Left lung (tissue), 10 donors: ENCODE measurements around the gene DIO2. TPM values are rescaled to one million over a fixed set of nuclear protein-coding genes. Genes with fewer than 3 reads are reported as not detected.
A peak's percentile ranks its signal among the peaks of the same experiment; 100 is the strongest.

Experiments used
- ATAC-seq: fragments of 200-7000 bp; cut with Tn5 transposase; one replicate; pipeline ENCODE4 v1.9.1; 2020; ENCODE audit warnings: moderate library complexity
- DNase-seq, 4 donors: peaks; one replicate each; pipeline ENCODE4 v3.0.0-alpha.2; 2013 to 2020
- H3K27ac ChIP-seq, 2 donors: fragments of 200-600 bp; sonication (generic) in 1 of 2; one replicate each; pipeline versions ENCODE4 v1.5.0 to v1.8.0; 2020 to 2021
- H3K27me3 ChIP-seq, 2 donors: fragments of 200-600 bp; sonication (generic) in 1 of 2; one replicate each; pipeline versions ENCODE4 v1.5.0 to v1.8.0; 2020 to 2021
- H3K36me3 ChIP-seq, 2 donors: fragments of 200-600 bp; sonication (generic) in 1 of 2; one replicate each; pipeline versions ENCODE4 v1.5.0 to v1.8.0; 2020 to 2021
- H3K4me1 ChIP-seq, 2 donors: fragments of 200-600 bp; one replicate each; pipeline ENCODE4 v1.8.0; 2021
- H3K4me3 ChIP-seq, 2 donors: fragments of 200-600 bp; sonication (generic) in 1 of 2; one replicate each; pipeline versions ENCODE4 v1.5.0 to v1.8.0; 2020 to 2021; ENCODE audit warnings: mild to moderate bottlenecking in 1 of 2
- H3K9me3 ChIP-seq, 2 donors: fragments of 200-600 bp; sonication (generic) in 1 of 2; one replicate each; pipeline versions ENCODE4 v1.5.0 to v1.8.0; 2020 to 2021
- intact Hi-C, 2 donors: fragments of 100-400 bp; cut with DNase I; formaldehyde crosslinking; loops; one replicate each; pipeline versions ENCODE4 v1.11.2 to v1.14.2; 2022
- polyA plus RNA-seq, 6 donors: library from polyadenylated mRNA; unstranded; fragments of 120-200 nt; gene quantifications; one replicate each; pipeline ENCODE4 v1.2.1, GENCODE V29; 2013; ENCODE audit not compliant: insufficient read length in 6 of 6
- total RNA-seq, 2 donors: library from RNA; stranded (reverse); fragmentation: NEBNext Ultra II Directional; extraction: Animal tissue kit (Norgen Biotek cat#: 25700); gene quantifications; one replicate each; pipeline ENCODE4 v1.2.1, GENCODE V29; 2021
- TF ChIP-seq, protein P1 (sequence below), 2 donors: fragments of 200-600 bp; sonication (generic) in 1 of 2; IDR thresholded peaks; one replicate each; pipeline versions ENCODE4 v1.5.0 to v1.8.0; 2021; ENCODE audit warnings: antibody characterized with exemption in 2 of 2
- donor health status: DM: no; HTN: yes; CAD: no.
- donor health status: DM: no; HTN: no; CAD: no.

The DIO2 gene
- total and polyA plus RNA-seq, 8 donors = 0.72 to 7.5 (median 1.7) TPM

DNA sequence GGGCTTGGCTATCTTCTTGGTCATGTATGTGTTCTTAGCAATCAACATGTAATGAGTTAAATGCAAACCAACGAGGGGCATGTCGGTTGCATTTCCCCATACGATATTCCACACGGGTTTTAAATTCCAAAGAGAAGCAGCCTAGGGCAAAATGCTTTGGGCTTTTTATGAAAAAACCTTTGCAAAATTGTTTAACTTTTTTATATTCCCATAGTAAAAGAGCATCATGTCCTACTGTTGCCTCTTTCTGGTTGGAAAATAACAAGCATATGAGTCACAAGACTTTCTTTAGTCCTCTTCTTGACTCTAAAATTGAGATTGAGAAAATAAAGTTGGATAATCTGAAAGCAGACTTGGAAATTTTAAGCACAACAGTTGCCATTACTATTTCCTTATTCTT is 3.8 kb upstream of the DIO2 start:
- no peak for ATAC-seq
- H3K4me1 ChIP-seq = peaks cover 0 to 3% of the 10 kb centered on the region in 2 donors

GRCh38 chr14:80213602-80214001 is 2.3 kb upstream of the DIO2 start:
- no peaks in the 10 kb centered on the region for H3K9me3 ChIP-seq
- intact Hi-C loops = no loop called here
- no peak overlapping the region for H3K27ac ChIP-seq
- ATAC-seq = peak; percentile 76
- H3K4me1 ChIP-seq = peaks cover 0 to 3% of the 10 kb centered on the region in 2 donors
- no peaks in the 10 kb centered on the region for H3K27me3 ChIP-seq
- H3K36me3 ChIP-seq = no peaks in the 10 kb centered on the region
- peak in 1 of 4 donors; percentile 28 for DNase-seq
- H3K4me3 ChIP-seq = no peak overlapping the region
- TF ChIP-seq, protein P1, sequence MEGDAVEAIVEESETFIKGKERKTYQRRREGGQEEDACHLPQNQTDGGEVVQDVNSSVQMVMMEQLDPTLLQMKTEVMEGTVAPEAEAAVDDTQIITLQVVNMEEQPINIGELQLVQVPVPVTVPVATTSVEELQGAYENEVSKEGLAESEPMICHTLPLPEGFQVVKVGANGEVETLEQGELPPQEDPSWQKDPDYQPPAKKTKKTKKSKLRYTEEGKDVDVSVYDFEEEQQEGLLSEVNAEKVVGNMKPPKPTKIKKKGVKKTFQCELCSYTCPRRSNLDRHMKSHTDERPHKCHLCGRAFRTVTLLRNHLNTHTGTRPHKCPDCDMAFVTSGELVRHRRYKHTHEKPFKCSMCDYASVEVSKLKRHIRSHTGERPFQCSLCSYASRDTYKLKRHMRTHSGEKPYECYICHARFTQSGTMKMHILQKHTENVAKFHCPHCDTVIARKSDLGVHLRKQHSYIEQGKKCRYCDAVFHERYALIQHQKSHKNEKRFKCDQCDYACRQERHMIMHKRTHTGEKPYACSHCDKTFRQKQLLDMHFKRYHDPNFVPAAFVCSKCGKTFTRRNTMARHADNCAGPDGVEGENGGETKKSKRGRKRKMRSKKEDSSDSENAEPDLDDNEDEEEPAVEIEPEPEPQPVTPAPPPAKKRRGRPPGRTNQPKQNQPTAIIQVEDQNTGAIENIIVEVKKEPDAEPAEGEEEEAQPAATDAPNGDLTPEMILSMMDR (IDR thresholded peaks at IDR 0.05) = peak in 1 of 2 donors; percentile 23

More for the DNA sequence above, 3.8 kb upstream of the DIO2 start:
- TF ChIP-seq, protein P1 (IDR thresholded peaks at IDR 0.05) = no peak
- H3K27me3 ChIP-seq = no peaks in the 10 kb centered on the region
- no peaks in the 10 kb centered on the region for H3K36me3 ChIP-seq
- no peak overlapping the region for H3K4me3 ChIP-seq
- H3K27ac ChIP-seq = no peak overlapping the region
- H3K9me3 ChIP-seq = no peaks in the 10 kb centered on the region
- no peak for DNase-seq
- intact Hi-C loops = no loop called here

GRCh38 chr14:80212023-80212397 is 706 bp upstream of the DIO2 start:
- intact Hi-C loops = no loop called here
- TF ChIP-seq, protein P1 (IDR thresholded peaks at IDR 0.05) = no peak
- H3K4me3 ChIP-seq = no peak overlapping the region
- peak; percentile 66 for ATAC-seq
- no peaks in the 10 kb centered on the region for H3K36me3 ChIP-seq
- peaks cover 0 to 3% of the 10 kb centered on the region in 2 donors for H3K4me1 ChIP-seq
- H3K27ac ChIP-seq = no peak overlapping the region
- no peaks in the 10 kb centered on the region for H3K9me3 ChIP-seq
- no peaks in the 10 kb centered on the region for H3K27me3 ChIP-seq
- DNase-seq = peak in 1 of 4 donors; percentile 51

DNA sequence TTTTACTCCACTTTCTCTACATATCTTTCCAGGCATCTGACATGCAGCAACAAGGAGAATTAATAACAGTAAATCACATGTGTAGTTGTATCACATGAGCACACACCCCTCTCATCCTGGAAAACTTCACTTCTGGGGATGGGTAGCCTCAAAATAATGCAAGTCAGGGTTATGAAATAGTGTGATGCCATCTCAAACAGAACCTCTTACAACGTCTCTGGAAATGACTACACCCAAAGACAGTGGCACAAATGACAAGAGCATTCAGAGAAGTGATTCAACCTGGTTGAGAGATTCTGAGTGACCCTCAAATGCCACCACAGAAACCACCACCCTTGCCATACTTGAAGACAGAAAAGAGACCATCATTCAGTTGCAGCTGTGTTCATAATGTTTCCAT is 2.8 kb downstream of the DIO2 start:
- no peak overlapping the region for H3K4me3 ChIP-seq
- intact Hi-C loops = no loop called here
- H3K27ac ChIP-seq = no peak overlapping the region
- ATAC-seq (no peak), DNase-seq (no peak)
- H3K4me1 ChIP-seq = peaks cover 0 to 3% of the 10 kb centered on the region in 2 donors
- no peaks in the 10 kb centered on the region for H3K36me3 ChIP-seq
- H3K9me3 ChIP-seq = no peaks in the 10 kb centered on the region
- TF ChIP-seq, protein P1 (IDR thresholded peaks at IDR 0.05) = no peak
- H3K27me3 ChIP-seq = no peaks in the 10 kb centered on the region

GRCh38 chr14:80206351-80207080 is 4.8 kb downstream of the DIO2 start:
- Histone ChIP-seq H3K27me3 (no peaks in the 10 kb centered on the region), H3K9me3 (no peaks in the 10 kb centered on the region), H3K27ac (no peak overlapping the region), H3K4me1 (no peaks in the 10 kb centered on the region), H3K36me3 (no peaks in the 10 kb centered on the region), H3K4me3 (no peak overlapping the region)
- DNase-seq (no peak), ATAC-seq (no peak)
- TF ChIP-seq, protein P1 (IDR thresholded peaks at IDR 0.05) = no peak
- intact Hi-C loops = no loop called here
